Hindlimb muscle (tissue), 1 donor: Measurements from ENCODE around the gene FGFBP3. TPM values are rescaled to one million over a fixed set of nuclear protein-coding genes. Genes with fewer than 3 reads are reported as not detected.
A peak's percentile ranks its signal among the peaks of the same experiment; 100 is the strongest.
"Not testable (repeated sequence)": the region's sequence is repeated elsewhere in the genome, so short reads cannot be mapped to it uniquely, and the experiment has no call there.

ENCODE experiments used
- DNase-seq: peaks from one replicate; pipeline ENCODE4 v3.0.0-alpha.2; 2013
- polyA plus RNA-seq: library from polyadenylated mRNA; unstranded; fragments of 120-200 nt; gene quantifications from one replicate; pipeline ENCODE4 v1.2.1, GENCODE V29; 2013; ENCODE audit not compliant: insufficient read length

The FGFBP3 gene
- polyA plus RNA-seq, 1 donor: 1.9 TPM

- DNase-seq: no peak
Observed at GRCh38 chr10:91901784-91902677, 7.3 kb downstream of the FGFBP3 start.

- DNase-seq: no peak
Observed at GRCh38 chr10:91897421-91897820, 11.9 kb downstream of the FGFBP3 start.

GRCh38 chr10:91896212-91896756 is 13.0 kb downstream of the FGFBP3 start:
- DNase-seq: no peak

GRCh38 chr10:91894261-91894685 is 15.0 kb downstream of the FGFBP3 start:
- not testable (repeated sequence) for DNase-seq

GRCh38 chr10:91893051-91893450 is 16.2 kb downstream of the FGFBP3 start:
- no peak for DNase-seq

GRCh38 chr10:91891125-91892001 is 17.9 kb downstream of the FGFBP3 start:
- DNase-seq: no peak

GRCh38 chr10:91887272-91888076 is 21.8 kb downstream of the FGFBP3 start:
- DNase-seq: peak; percentile 29

GRCh38 chr10:91886954-91887271 is 22.4 kb downstream of the FGFBP3 start:
- DNase-seq: no peak

- no peak for DNase-seq
Observed at GRCh38 chr10:91885362-91886079, 23.8 kb downstream of the FGFBP3 start.

- DNase-seq: no peak
Observed at GRCh38 chr10:91884536-91884935, 24.8 kb downstream of the FGFBP3 start.

- DNase-seq: peak; percentile 58
Observed at GRCh38 chr10:91883549-91884444, 25.5 kb downstream of the FGFBP3 start.

- DNase-seq: no peak
Observed at GRCh38 chr10:91880310-91880709, 29.0 kb downstream of the FGFBP3 start.

- DNase-seq: no peak
Observed at GRCh38 chr10:91879515-91880170, 29.6 kb downstream of the FGFBP3 start.

GRCh38 chr10:91875779-91876178 is 33.5 kb downstream of the FGFBP3 start:
- DNase-seq: no peak

GRCh38 chr10:91875156-91875555 is 34.1 kb downstream of the FGFBP3 start:
- DNase-seq: no peak

GRCh38 chr10:91865562-91866081 is 43.7 kb downstream of the FGFBP3 start:
- no peak for DNase-seq

GRCh38 chr10:91864744-91865143 is 44.5 kb downstream of the FGFBP3 start:
- DNase-seq: no peak

GRCh38 chr10:91864099-91864498 is 45.2 kb downstream of the FGFBP3 start:
- no peak for DNase-seq

GRCh38 chr10:91860885-91861284 is 48.4 kb downstream of the FGFBP3 start:
- no peak for DNase-seq

- no peak for DNase-seq
Observed at GRCh38 chr10:91856637-91857036, 52.6 kb downstream of the FGFBP3 start.
